GM10248 (cell line): ENCODE measurements around the gene ARHGEF3.

Experiments
- CTCF ChIA-PET: fragments of 300-600 bp; sonication (Branson Sonifier 250); formaldehyde crosslinking; extraction: SDS; loops from one replicate; lab custom pipeline; 2021; ENCODE audit warnings: antibody characterized with exemption; lab: Yijun Ruan, JAX
- POLR2A ChIA-PET: fragments of 350-650 bp; sonication (Branson Sonifier 250); formaldehyde crosslinking; extraction: SDS; loops from one replicate; lab custom pipeline; 2020; ENCODE audit warnings: antibody characterized with exemption; lab: Yijun Ruan, JAX
- DNase-seq: peaks from one replicate; pipeline ENCODE4 v3.0.0; 2012; ENCODE audit errors: extremely low spot score
- TF ChIP-seq, protein P1 (sequence below): IDR thresholded peaks from 2 replicates; pipeline ENCODE4 v1.5.1; 2012; ENCODE audit warnings: mild to moderate bottlenecking, low read depth; ENCODE audit errors: extremely low read depth, missing control alignments, control extremely low read depth

Gene ARHGEF3

DNA sequence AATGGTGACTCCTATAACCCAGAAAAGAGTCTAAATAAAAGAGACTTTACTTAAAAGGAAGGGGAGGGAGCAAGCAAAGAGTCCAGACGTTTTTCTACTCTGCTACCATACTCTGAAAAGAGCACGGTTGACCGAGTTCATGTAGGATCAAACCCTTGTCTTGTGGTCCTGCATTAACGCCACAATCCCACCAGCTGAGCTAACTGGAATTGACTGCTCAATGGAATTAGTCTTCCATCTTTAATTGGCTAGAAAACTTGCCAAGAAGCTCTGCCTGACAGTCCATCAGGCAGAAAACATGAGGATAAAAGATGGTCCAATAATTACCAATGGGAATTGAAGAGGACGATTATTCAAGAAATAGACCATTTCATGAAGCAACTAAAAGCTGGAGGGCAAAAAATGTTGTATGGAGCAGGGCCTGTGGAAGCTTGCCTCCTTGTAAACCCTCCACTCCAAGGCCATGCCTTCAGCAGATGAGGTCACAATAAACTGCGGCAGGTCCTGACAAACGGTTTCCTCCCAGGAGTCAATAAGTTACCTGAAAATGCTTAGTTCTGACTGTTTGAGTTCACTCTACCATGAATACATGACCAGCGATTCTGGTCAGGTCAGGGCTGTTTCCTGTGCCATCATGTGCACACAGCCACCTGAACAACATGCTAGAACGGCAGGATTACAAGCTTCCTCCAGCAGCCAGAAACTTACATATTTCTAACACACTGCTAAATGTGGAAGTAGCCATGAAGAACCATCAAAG, 35.6 kb upstream of the ARHGEF3 start:
- TF ChIP-seq, protein P1, sequence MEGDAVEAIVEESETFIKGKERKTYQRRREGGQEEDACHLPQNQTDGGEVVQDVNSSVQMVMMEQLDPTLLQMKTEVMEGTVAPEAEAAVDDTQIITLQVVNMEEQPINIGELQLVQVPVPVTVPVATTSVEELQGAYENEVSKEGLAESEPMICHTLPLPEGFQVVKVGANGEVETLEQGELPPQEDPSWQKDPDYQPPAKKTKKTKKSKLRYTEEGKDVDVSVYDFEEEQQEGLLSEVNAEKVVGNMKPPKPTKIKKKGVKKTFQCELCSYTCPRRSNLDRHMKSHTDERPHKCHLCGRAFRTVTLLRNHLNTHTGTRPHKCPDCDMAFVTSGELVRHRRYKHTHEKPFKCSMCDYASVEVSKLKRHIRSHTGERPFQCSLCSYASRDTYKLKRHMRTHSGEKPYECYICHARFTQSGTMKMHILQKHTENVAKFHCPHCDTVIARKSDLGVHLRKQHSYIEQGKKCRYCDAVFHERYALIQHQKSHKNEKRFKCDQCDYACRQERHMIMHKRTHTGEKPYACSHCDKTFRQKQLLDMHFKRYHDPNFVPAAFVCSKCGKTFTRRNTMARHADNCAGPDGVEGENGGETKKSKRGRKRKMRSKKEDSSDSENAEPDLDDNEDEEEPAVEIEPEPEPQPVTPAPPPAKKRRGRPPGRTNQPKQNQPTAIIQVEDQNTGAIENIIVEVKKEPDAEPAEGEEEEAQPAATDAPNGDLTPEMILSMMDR = no peak
- POLR2A ChIA-PET = no interaction called here
- peak; percentile 15 for DNase-seq
- CTCF ChIA-PET = interaction anchor here (2.1 to 3.6 kb wide), 3 partner anchors 19 to 152 kb away, joined by 6 to 12 read pairs (median 9); no protein-coding TSS in a partner anchor

DNA sequence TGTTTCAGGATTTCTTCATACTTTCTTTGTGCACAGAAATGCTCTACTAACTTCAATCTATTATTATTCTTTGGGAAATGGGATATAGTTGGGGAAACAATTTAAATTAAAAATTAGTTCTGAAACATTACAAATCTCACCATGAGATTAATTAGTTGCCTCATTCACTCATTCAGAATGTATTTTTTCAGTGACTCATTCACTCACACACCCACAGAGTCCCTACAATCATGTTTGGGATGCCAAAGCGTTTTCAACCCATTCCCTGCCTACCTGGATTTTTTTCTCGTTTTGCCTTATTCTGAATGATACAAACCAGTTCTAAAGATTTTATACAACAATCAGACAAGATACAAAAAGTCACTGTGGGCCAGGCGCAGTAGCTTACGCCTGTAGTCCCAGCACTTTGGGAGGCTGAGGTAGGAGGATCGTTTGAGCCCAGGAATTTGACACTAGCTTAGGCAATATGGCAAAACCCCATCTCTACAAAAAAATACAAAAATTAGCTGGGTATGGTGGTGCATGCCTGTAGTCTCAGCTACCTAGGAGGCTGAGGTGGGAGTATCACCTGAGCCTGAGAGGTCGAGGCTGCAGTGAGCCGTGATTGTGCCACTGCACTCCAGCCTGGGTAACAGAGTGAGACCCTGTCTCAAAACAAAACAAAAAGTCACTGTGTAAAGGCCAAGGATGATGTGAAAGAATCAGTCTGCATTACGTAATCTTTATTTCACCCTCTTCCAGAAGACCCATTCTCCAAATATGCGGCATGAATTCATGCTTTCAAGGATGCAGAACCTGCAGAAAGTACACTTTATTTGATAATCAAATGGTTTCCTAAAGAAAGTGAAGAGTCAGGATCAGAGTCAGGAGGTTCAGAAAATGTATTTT, 34.8 kb upstream of the ARHGEF3 start:
- TF ChIP-seq, protein P1 = no peak
- DNase-seq = no peak
- ChIA-PET POLR2A (no interaction called here), CTCF (interaction anchor here (1.7 to 3.6 kb wide), 4 partner anchors 11 to 152 kb away, joined by 4 to 12 read pairs (median 8); no protein-coding TSS in a partner anchor)

DNA sequence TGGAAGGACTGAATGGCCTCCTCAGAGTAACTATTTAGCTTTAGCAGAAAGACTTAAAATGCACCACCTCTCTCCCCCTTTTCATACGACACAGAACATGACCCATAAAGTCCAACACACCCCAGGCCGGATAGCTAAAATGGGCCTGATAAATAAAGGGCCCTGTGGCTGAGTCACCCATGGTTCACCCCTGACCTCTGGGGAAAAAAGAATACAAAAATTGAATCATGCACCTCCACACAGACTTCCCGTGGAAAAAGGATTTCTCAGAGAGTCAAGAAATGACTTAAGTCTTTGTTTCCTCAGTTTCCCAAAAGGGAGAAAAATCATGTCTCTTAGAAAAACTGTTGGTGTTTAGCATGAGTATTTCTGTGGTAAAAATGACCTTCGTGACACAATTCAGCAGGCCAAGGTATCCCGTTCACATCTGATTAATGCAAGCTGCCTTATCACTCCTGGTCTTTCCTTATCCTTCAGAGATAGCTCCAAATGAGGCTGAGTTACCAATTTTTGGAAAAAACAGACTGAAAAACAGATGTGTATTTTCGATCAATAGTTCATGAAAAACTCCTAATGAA, 34.0 kb upstream of the ARHGEF3 start:
- ChIA-PET CTCF (interaction anchor here (1.7 to 2.1 kb wide), 2 partner anchors 10 to 153 kb away, joined by 4 to 6 read pairs; no protein-coding TSS in a partner anchor), POLR2A (no interaction called here)
- no peak for DNase-seq
- TF ChIP-seq, protein P1 = no peak

DNA sequence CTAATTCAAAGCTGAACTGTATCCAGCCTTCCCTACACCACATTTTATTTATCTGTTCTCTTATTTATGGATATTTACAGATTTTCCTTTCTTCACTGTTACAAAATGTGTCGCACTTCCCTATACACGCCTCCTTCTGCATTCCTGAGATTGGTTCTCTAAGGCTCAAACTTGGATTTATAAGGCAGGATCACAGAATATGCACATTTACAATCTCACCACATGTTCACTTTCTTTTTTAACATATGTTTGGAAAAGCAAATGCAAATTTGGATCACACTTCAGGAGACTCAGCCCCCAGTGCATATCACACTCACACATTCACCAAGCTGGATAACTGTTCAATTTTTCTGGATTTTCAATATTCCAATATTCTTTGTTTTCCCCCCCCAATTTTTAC, 31.8 kb upstream of the ARHGEF3 start:
- ChIA-PET CTCF (no interaction called here), POLR2A (no interaction called here)
- TF ChIP-seq, protein P1 = no peak
- no peak for DNase-seq

DNA sequence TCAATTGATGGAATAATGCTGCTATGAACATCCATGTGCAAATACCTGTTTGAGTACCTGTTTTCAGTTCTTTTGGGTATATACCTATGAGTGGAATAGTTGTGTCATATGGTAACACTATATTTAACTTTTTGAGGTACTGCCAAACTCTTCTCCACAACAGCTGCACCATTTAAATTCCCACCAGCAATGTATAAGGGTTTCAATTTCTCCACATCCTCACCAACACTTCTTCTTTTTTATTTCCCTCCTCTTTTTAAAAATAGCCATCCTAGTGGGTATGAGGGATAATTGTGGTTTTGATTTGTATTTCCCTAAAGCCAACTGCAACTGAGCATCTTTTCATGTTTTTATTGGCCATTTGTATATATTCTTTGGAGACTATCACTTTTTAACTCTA, 31.3 kb upstream of the ARHGEF3 start:
- TF ChIP-seq, protein P1 = no peak
- POLR2A ChIA-PET = no interaction called here
- CTCF ChIA-PET = no interaction called here
- no peak for DNase-seq

DNA sequence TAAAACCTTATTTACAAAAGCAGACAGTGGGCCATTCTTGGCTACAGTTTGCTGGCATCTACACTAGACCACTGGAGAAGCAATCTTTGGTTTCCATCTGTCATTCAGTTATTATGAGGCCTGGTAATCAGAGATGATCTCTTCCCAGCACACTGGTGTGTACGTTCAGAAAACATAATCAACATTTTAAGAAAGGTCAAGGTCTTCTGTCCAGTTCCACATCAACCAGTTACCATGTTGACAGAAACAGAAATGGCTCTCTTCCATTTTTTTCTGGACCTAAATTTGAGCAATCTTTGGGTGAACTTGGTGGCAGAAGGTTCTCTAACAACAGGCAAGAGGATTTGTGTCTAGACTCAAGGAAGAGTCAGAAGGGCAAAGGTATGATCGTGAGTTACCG, 29.8 kb upstream of the ARHGEF3 start:
- DNase-seq = no peak
- TF ChIP-seq, protein P1 = no peak
- POLR2A ChIA-PET = no interaction called here
- CTCF ChIA-PET = no interaction called here
